Retina (tissue), 1 donor: Measurements from ENCODE around the gene DCTPP1.
"Not testable (repeated sequence)": the region's sequence is repeated elsewhere in the genome, so short reads cannot be mapped to it uniquely, and the experiment has no call there.

Experiments
- DNase-seq: peaks from one replicate; pipeline ENCODE4 v3.0.0-alpha.2; 2016

Gene DCTPP1

GRCh38 chr16:30409125-30410060 is 20.4 kb downstream of the DCTPP1 start:
- DNase-seq: peak; percentile 90

- DNase-seq: no peak
Observed at GRCh38 chr16:30407804-30408534, 21.9 kb downstream of the DCTPP1 start.

- peak; percentile 97 for DNase-seq
Observed at GRCh38 chr16:30407102-30407803, 22.6 kb downstream of the DCTPP1 start, which contains the start of gene ZNF771. TSS of gene ZNF771 (plus strand) at chr16:30407606. CDS start at chr16:30408054, 448 bp downstream.

- no peak for DNase-seq
Observed at GRCh38 chr16:30406795-30407101, 23.1 kb downstream of the DCTPP1 start.

- no peak for DNase-seq
Observed at GRCh38 chr16:30401768-30402425, 27.9 kb downstream of the DCTPP1 start.

- DNase-seq: no peak
Observed at GRCh38 chr16:30399435-30400186, 30.2 kb downstream of the DCTPP1 start.

- DNase-seq: no peak
Observed at GRCh38 chr16:30398661-30399434, 31.0 kb downstream of the DCTPP1 start.

- no peak for DNase-seq
Observed at GRCh38 chr16:30397776-30398660, 31.8 kb downstream of the DCTPP1 start.

GRCh38 chr16:30397056-30397455 is 32.8 kb downstream of the DCTPP1 start:
- no peak for DNase-seq

- not testable (repeated sequence) for DNase-seq
Observed at GRCh38 chr16:30396627-30397026, 33.2 kb downstream of the DCTPP1 start.

- DNase-seq: no peak
Observed at GRCh38 chr16:30395992-30396585, 33.7 kb downstream of the DCTPP1 start.

- DNase-seq: peak; percentile 94
Observed at GRCh38 chr16:30395155-30395991, 34.5 kb downstream of the DCTPP1 start, which contains the start of gene ZNF48. TSS of gene ZNF48 (plus strand) at chr16:30395420. CDS start at chr16:30395795, 375 bp downstream.

- peak; percentile 83 for DNase-seq
Observed at GRCh38 chr16:30394592-30395154, 35.2 kb downstream of the DCTPP1 start.

GRCh38 chr16:30383521-30383920 is 46.3 kb downstream of the DCTPP1 start:
- DNase-seq: no peak

- DNase-seq: no peak
Observed at GRCh38 chr16:30382111-30382881, 47.5 kb downstream of the DCTPP1 start, which contains the start of gene SEPTIN1. TSS of gene SEPTIN1 (minus strand) at chr16:30382561. CDS start at chr16:30382542, 19 bp downstream.

GRCh38 chr16:30381291-30382041 is 48.4 kb downstream of the DCTPP1 start:
- DNase-seq: no peak
